HEK293 (cell line): Measurements from ENCODE around the gene ACAD9.
"Not testable (repeated sequence)": the region's sequence is repeated elsewhere in the genome, so short reads cannot be mapped to it uniquely, and the experiment has no call there.

ENCODE experiments used
- CTCF ChIA-PET: fragments of 350-600 bp; formaldehyde crosslinking; extraction: SDS; loops from one replicate; lab custom pipeline; 2021; ENCODE audit warnings: antibody characterized with exemption; lab: Yijun Ruan, JAX
- POLR2A ChIA-PET: fragments of 300-600 bp; formaldehyde crosslinking; extraction: SDS; loops from one replicate; lab custom pipeline; 2020; ENCODE audit warnings: antibody characterized with exemption, inconsistent platforms; lab: Yijun Ruan, JAX
- H3K27ac ChIP-seq: fragments of 200-500 bp; sonication (Bioruptor generic); 2 replicates; pipeline ENCODE4 v1.5.1; 2014; ENCODE audit warnings: low read depth, low read length, control low read depth, inconsistent platforms; ENCODE audit errors: extremely low read depth
- H3K36me3 ChIP-seq, 2 experiments: fragments of 200-500 bp in 1 of 2; sonication (Bioruptor generic) in 1 of 2; 1 replicate in 1 of 2; 2 replicates in 1 of 2; pipeline ENCODE4 v1.5.1; 2014 to 2017; ENCODE audit warnings: inconsistent platforms in 2 of 2, low read length in 2 of 2; ENCODE audit not compliant: control insufficient read depth in 2 of 2, insufficient read depth in 1 of 2
- H3K4me1 ChIP-seq: fragments of 200-500 bp; sonication (Bioruptor generic); 2 replicates; pipeline ENCODE4 v1.5.1; 2014; ENCODE audit warnings: mild to moderate bottlenecking, low read length, inconsistent platforms; ENCODE audit not compliant: control insufficient read depth, insufficient read depth
- H3K4me3 ChIP-seq: 2 replicates; pipeline ENCODE4 v1.5.1; 2011; ENCODE audit warnings: low read depth, mild to moderate bottlenecking, control low read depth, low read length, moderate library complexity
- H3K9me3 ChIP-seq: fragments of 200-500 bp; sonication (Bioruptor generic); 2 replicates; pipeline ENCODE4 v1.5.1; 2014; ENCODE audit warnings: low read depth, low read length, inconsistent platforms; ENCODE audit not compliant: control insufficient read depth, insufficient read depth
- BCL11A ChIP-seq: fragments of 450-650 bp; formaldehyde crosslinking; IDR thresholded peaks from 2 replicates; pipeline ENCODE4 v1.5.1; 2016; ENCODE audit warnings: low read depth, missing biosample characterization, missing genetic modification characterization
- EGR2 ChIP-seq: fragments of 450-650 bp; formaldehyde crosslinking; IDR thresholded peaks from 2 replicates; pipeline ENCODE4 v1.5.1; 2016; ENCODE audit warnings: low read depth, missing biosample characterization, missing genetic modification characterization
- REPIN1 ChIP-seq: fragments of 450-650 bp; formaldehyde crosslinking; IDR thresholded peaks from 2 replicates; pipeline ENCODE4 v1.5.1; 2017; ENCODE audit warnings: missing biosample characterization, missing genetic modification characterization, low read depth
- ZBTB17 ChIP-seq: fragments of 450-650 bp; formaldehyde crosslinking; IDR thresholded peaks from 2 replicates; pipeline ENCODE4 v1.5.1; 2016; ENCODE audit warnings: missing biosample characterization, missing genetic modification characterization
- ZFHX2 ChIP-seq: fragments of 450-650 bp; formaldehyde crosslinking; conservative IDR thresholded peaks from 2 replicates; pipeline ENCODE4 v1.5.1; 2016; ENCODE audit warnings: missing biosample characterization, missing genetic modification characterization
- ZNF214 ChIP-seq: fragments of 450-650 bp; formaldehyde crosslinking; IDR thresholded peaks from 2 replicates; pipeline ENCODE4 v1.5.1; 2017; ENCODE audit warnings: missing biosample characterization, mild to moderate bottlenecking, missing genetic modification characterization, borderline replicate concordance
- ZNF416 ChIP-seq: fragments of 450-650 bp; formaldehyde crosslinking; IDR thresholded peaks from 2 replicates; pipeline ENCODE4 v1.5.1; 2016; ENCODE audit warnings: missing biosample characterization, missing genetic modification characterization
- ZNF677 ChIP-seq: fragments of 450-650 bp; IDR thresholded peaks from 2 replicates; pipeline ENCODE4 v1.5.0; 2018; ENCODE audit warnings: missing biosample characterization, mild to moderate bottlenecking, missing genetic modification characterization, moderate library complexity
- ZNF707 ChIP-seq: fragments of 450-650 bp; formaldehyde crosslinking; IDR thresholded peaks from 2 replicates; pipeline ENCODE4 v1.5.1; 2016; ENCODE audit warnings: missing biosample characterization, missing genetic modification characterization
- TF ChIP-seq, protein P1 (sequence below): fragments of 450-650 bp; formaldehyde crosslinking; IDR thresholded peaks from 2 replicates; pipeline ENCODE4 v1.5.1; 2016; ENCODE audit warnings: missing biosample characterization, missing genetic modification characterization

The ACAD9 gene

DNA sequence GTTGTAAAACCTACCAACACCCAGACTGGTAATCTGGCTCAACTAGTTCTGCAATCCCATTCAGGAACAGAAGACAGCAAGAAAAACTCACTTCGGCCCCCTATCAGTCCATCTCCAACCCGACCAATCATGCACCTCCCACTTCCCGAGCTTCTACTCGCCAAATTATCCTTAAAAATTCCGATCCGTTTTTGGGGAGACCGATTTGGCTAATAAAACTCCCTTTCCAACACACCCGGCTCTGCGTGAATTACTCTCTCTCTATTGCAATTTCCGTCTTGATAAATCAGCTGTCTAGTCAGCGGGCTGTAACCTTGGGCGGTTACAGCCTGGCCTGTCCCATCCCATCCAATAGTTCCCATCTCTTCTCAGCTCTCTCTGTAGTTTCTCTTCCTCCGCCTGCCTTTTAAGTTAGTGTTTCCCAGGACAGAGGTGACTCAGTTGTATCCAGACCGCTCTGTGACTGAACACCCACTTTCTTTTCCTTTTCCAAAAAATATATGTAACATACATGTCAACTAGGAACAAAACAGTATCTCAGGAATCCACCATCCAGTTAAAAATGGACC, 780 bp upstream of the ACAD9 start (continued):
- TF ChIP-seq ZBTB17 (tag by site-specific recombination) = peak; percentile 54

DNA sequence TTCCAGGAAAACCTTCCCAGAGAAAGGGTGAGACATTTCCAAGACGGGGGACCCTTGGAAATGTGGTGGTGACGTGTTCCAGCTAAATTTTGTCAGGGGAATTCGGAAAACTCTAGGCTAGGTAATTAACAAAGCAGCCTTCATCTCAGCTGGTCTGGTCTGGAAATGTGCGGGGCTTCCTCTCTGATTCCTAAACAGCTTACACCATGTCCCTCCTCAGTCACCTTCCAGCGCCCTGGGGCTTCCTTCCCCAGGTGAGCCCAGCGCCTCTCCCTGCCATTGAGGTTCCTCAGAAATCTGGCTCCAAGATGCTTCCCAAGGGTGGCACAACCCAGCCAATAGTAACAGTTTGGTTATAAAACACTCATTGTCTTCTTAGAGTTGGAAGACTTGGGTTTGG, 571 bp downstream of the ACAD9 start:
- H3K27ac ChIP-seq = peak overlapping the region; percentile 68
- ChIA-PET POLR2A (interaction anchor here (1.2 to 1.9 kb wide), 3 partner anchors 12 to 369 kb away, joined by 3 to 7 read pairs (median 4); partner anchors contain the start of gene COPG1), CTCF (interaction anchor here (0.7 kb wide), 1 partner anchor 335 kb away, joined by 4 read pairs; no protein-coding TSS in a partner anchor)
- peaks cover 0 to 45% of the 10 kb centered on the region in 2 experiments; a peak in 1 of 3 replicates for H3K36me3 ChIP-seq
- no peaks in the 10 kb centered on the region for H3K4me1 ChIP-seq
- no peak for TF ChIP-seq ZNF707 (tag by site-specific recombination)
- no peak for TF ChIP-seq ZNF677 (tag by site-specific recombination)
- TF ChIP-seq ZNF214 (tag by site-specific recombination) = no peak
- no peak for TF ChIP-seq BCL11A (tag by site-specific recombination)
- TF ChIP-seq ZFHX2 = no peak
- no peak for TF ChIP-seq REPIN1 (tag by site-specific recombination)
- H3K4me3 ChIP-seq = peak overlapping the region; percentile 95
- no peaks in the 10 kb centered on the region for H3K9me3 ChIP-seq

DNA sequence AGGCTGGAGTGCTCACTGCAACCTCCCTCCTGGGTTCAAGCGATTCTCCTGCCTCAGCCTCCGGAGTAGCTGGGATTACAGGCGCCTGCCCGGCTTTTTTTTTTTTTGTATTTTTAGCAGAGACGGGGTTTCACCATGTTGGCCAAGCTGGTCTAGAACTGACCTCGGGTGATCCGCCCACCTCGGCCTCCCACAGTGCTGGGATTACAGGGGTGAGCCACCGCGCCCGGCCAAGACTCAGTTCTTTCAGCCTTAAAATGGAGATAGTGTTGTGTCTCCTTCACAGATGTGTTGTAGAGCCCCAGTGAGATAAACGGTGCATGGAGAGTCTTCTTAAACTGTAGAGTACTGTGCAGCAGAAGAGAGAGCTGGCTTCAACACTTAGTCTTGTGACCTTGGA, 1.0 kb downstream of the ACAD9 start:
- CTCF ChIA-PET = interaction anchor here (0.7 kb wide), 1 partner anchor 335 kb away, joined by 4 read pairs; no protein-coding TSS in a partner anchor
- Histone ChIP-seq H3K4me3 (peak overlapping the region; percentile 95), H3K36me3 (peaks cover 0 to 48% of the 10 kb centered on the region in 2 experiments; a peak in 2 of 3 replicates)
- H3K27ac ChIP-seq, POLR2A ChIA-PET, H3K4me1 ChIP-seq, H3K9me3 ChIP-seq: not testable (repeated sequence)

DNA sequence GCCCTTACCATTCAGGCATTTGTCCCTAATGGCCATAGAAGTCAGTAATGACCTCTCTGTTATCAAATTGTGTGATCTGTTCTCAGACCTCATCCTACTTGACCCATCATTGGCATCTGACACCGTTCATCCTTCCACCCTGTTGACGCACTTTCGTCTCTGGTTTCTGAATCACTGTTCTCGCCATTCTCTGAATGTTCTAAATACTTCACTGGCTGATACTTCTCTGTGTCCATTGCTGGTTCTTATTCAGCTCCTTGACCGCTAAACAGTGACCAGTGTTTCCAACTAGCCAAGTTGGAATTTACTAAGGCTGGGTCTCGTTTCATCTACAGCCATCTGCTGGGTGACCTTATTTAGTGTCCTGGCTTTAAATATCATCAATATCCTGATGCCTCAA, 2.2 kb downstream of the ACAD9 start:
- CTCF ChIA-PET = interaction anchor here (0.5 kb wide), 1 partner anchor 328 kb away, joined by 3 read pairs; no protein-coding TSS in a partner anchor
- Histone ChIP-seq H3K4me3 (no peak overlapping the region), H3K27ac (no peak overlapping the region), H3K9me3 (no peaks in the 10 kb centered on the region), H3K36me3 (peaks cover 0 to 51% of the 10 kb centered on the region in 2 experiments; a peak in 2 of 3 replicates), H3K4me1 (no peaks in the 10 kb centered on the region)
- TF ChIP-seq ZNF416 (tag by site-specific recombination) = no peak
- TF ChIP-seq ZNF707 (tag by site-specific recombination) = no peak
- POLR2A ChIA-PET = no interaction called here

DNA sequence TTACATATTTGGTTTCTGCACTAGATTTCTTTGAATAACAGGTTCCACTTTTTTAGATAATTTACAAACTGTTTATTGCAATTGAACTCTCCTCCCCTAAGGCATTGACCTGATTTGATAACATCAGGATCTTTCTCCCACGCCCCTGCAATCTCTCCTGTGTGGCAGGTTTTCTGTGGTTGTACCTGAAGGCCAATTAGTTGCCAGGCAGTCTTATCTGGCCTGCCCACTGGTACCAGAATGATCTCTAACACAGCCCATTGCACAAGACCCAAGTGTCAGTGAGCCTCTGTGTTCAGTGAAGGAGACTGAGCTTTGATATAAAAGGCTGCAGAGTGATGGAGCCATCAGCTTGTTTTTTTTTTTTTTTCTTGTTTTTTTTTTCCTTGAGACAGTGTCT, 3.3 kb downstream of the ACAD9 start:
- Histone ChIP-seq H3K9me3 (no peaks in the 10 kb centered on the region), H3K4me3 (no peak overlapping the region), H3K4me1 (no peaks in the 10 kb centered on the region), H3K36me3 (peaks cover 0 to 55% of the 10 kb centered on the region in 2 experiments; a peak in 2 of 3 replicates), H3K27ac (no peak overlapping the region)
- TF ChIP-seq EGR2 (tag by site-specific recombination) (0 out of 2 replicates have a peak, but pooled peaks have one; percentile 31), ZFHX2 (0 out of 2 replicates have a peak, but pooled peaks have one; percentile 13)
- TF ChIP-seq, protein P1, sequence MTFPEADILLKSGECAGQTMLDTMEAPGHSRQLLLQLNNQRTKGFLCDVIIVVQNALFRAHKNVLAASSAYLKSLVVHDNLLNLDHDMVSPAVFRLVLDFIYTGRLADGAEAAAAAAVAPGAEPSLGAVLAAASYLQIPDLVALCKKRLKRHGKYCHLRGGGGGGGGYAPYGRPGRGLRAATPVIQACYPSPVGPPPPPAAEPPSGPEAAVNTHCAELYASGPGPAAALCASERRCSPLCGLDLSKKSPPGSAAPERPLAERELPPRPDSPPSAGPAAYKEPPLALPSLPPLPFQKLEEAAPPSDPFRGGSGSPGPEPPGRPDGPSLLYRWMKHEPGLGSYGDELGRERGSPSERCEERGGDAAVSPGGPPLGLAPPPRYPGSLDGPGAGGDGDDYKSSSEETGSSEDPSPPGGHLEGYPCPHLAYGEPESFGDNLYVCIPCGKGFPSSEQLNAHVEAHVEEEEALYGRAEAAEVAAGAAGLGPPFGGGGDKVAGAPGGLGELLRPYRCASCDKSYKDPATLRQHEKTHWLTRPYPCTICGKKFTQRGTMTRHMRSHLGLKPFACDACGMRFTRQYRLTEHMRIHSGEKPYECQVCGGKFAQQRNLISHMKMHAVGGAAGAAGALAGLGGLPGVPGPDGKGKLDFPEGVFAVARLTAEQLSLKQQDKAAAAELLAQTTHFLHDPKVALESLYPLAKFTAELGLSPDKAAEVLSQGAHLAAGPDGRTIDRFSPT (tag by site-specific recombination) = no peak
- ChIA-PET CTCF (no interaction called here), POLR2A (no interaction called here)
